Ishikawa (cell line): ENCODE data around the gene NAP1L3.

Experiments
- CEBPB ChIP-seq: IDR thresholded peaks from 2 replicates; pipeline ENCODE4 v1.6.1; 2012
- CREB1 ChIP-seq: IDR thresholded peaks from 2 replicates; pipeline ENCODE4 v1.6.1; 2012; ENCODE audit warnings: low read depth
- EGR1 ChIP-seq: IDR thresholded peaks from 2 replicates; pipeline ENCODE4 v1.6.1; 2012
- EP300 ChIP-seq: IDR thresholded peaks from 2 replicates; pipeline ENCODE4 v1.6.1; 2012; ENCODE audit warnings: borderline replicate concordance
- FOXM1 ChIP-seq: IDR thresholded peaks from 2 replicates; pipeline ENCODE4 v1.6.1; 2012; ENCODE audit warnings: low read depth, borderline replicate concordance
- NFIC ChIP-seq: IDR thresholded peaks from 2 replicates; pipeline ENCODE4 v1.6.1; 2012
- RAD21 ChIP-seq: IDR thresholded peaks from 2 replicates; pipeline ENCODE4 v1.6.1; 2012; ENCODE audit warnings: low read depth
- REST ChIP-seq: IDR thresholded peaks from 2 replicates; pipeline ENCODE4 v1.6.1; 2012; ENCODE audit warnings: low read depth, mild to moderate bottlenecking
- TAF1 ChIP-seq: IDR thresholded peaks from 2 replicates; pipeline ENCODE4 v1.6.1; 2012; ENCODE audit warnings: low read depth, mild to moderate bottlenecking
- TCF12 ChIP-seq: IDR thresholded peaks from 2 replicates; pipeline ENCODE4 v1.6.1; 2012; ENCODE audit warnings: low read depth
- TEAD4 ChIP-seq: IDR thresholded peaks from 2 replicates; pipeline ENCODE4 v1.6.1; 2012
- YY1 ChIP-seq: IDR thresholded peaks from 2 replicates; pipeline ENCODE4 v1.6.1; 2012; ENCODE audit warnings: low read depth
- ZBTB7A ChIP-seq: IDR thresholded peaks from 2 replicates; pipeline ENCODE4 v1.6.1; 2012; ENCODE audit warnings: low read depth
- TF ChIP-seq, protein P1 (sequence below): IDR thresholded peaks from 2 replicates; pipeline ENCODE4 v1.6.1; 2012
- TF ChIP-seq, protein P2 (sequence below): IDR thresholded peaks from 2 replicates; pipeline ENCODE4 v1.6.1; 2012

The NAP1L3 gene

DNA sequence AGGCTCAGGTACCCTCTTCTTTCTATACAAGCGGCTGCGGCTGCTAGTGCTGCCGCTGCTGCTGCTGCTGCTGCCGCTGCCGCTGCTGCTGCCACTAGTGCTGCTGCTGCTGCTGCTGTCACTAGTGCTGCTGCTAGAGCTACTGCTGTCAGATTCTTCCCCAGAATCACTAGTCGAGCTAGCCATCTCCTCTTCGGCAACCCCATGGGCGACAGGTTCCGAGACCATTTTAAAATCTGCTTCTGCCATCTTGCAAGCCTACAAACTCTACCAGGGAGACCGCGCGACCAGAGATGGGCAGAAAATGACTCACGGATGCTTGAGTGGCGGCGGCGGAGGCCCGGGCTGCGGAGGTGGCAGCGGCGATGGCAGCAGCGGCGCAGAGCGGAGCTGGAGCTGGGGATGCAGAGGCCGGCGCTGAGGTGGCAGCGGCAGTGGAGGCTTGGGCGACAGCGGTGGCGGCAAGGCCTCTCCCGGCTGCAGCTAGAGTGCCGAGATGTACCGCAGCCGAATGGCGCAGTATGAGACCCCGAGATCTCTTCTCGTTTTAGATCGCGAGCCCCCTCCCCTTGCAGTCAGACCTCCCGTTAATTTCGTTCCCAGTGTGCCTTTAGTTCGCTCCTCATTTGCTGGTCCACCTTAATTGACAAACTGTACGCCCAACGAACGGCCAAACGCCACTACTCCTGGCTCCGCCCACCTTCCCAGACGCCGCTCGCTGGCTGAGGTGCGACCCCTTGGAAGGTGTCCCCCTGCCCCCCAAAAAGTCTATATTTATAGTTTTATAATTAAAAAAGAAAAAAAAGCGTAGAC lies at the start of gene NAP1L3:
Gene NAP1L3, minus strand, starts transcription at position 523 of the 813 bp plus-strand sequence. Its CDS starts 274 bp downstream, at position 249.
- TF ChIP-seq EP300: no peak
- peak; percentile 37; the same call in 1 of the 2 replicates for TF ChIP-seq ZBTB7A

DNA sequence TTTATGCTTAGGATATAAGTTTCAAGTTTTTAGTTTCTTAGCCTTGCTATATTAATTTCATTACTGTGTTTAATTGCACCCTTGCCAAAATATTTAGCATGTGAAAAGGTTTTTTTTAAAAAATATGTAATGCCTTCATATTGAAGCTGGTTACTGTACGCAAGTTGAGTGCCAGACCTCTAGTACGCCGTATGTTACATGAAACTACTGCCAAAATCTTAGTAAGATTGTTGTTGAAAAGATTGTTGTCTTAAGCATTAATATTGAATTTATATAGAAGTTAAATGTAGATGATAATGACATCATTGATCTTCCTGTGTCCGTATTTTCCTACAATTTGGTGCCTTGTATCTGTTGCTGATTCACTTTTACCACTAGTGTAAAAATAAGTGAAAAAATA lies 37.7 kb upstream of the NAP1L3 start:
- no peak for TF ChIP-seq RAD21
- TF ChIP-seq ZBTB7A: no peak

- TF ChIP-seq YY1: no peak
- TF ChIP-seq ZBTB7A: no peak
- no peak for TF ChIP-seq EGR1
- TF ChIP-seq TEAD4: no peak
- TF ChIP-seq TCF12: no peak
- no peak for TF ChIP-seq FOXM1
- TF ChIP-seq, protein P1, sequence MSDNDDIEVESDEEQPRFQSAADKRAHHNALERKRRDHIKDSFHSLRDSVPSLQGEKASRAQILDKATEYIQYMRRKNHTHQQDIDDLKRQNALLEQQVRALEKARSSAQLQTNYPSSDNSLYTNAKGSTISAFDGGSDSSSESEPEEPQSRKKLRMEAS: no peak
- TF ChIP-seq CEBPB: no peak
- no peak for TF ChIP-seq TAF1
- TF ChIP-seq RAD21: no peak
- TF ChIP-seq, protein P2, sequence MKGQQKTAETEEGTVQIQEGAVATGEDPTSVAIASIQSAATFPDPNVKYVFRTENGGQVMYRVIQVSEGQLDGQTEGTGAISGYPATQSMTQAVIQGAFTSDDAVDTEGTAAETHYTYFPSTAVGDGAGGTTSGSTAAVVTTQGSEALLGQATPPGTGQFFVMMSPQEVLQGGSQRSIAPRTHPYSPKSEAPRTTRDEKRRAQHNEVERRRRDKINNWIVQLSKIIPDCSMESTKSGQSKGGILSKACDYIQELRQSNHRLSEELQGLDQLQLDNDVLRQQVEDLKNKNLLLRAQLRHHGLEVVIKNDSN: no peak
- no peak for TF ChIP-seq REST
- no peak for TF ChIP-seq EP300
- TF ChIP-seq CREB1: no peak
- no peak for TF ChIP-seq NFIC
Observed at GRCh38 chrX:93703701-93704100, 30.3 kb upstream of the NAP1L3 start.

GRCh38 chrX:93695981-93696380 lies 22.6 kb upstream of the NAP1L3 start:
- TF ChIP-seq RAD21 (no peak), FOXM1 (no peak), EP300 (no peak), TCF12 (no peak), TAF1 (no peak), REST (no peak), TEAD4 (no peak), NFIC (no peak), EGR1 (no peak)
- TF ChIP-seq, protein P2: no peak

- TF ChIP-seq NFIC (no peak), EGR1 (no peak), TAF1 (no peak), YY1 (no peak), RAD21 (no peak), ZBTB7A (no peak), CEBPB (no peak), FOXM1 (no peak), TEAD4 (no peak), TCF12 (no peak), REST (no peak), EP300 (no peak), CREB1 (no peak)
- TF ChIP-seq, protein P1: no peak
- TF ChIP-seq, protein P2: no peak
Observed at GRCh38 chrX:93673869-93674271, 492 bp upstream of the NAP1L3 start, which contains the start of gene FAM133A. TSS of gene FAM133A (plus strand) at chrX:93674206. CDS start at chrX:93709420, 35,214 bp downstream.
